Measurements from ENCODE around the gene NMT2.

- TF ChIP-seq CTCF (conservative IDR thresholded peaks at IDR 0.05 in 1 of 2, IDR thresholded peaks at IDR 0.05 in 1 of 2; ENCODE audit: extremely low read depth in 1 of 2, insufficient read depth in 1 of 2, low read depth in 1 of 2, low read length in 2 of 2) (no peak), EZH2 (IDR thresholded peaks at IDR 0.05; ENCODE audit: borderline replicate concordance, low read length) (no peak)
Measured at GRCh38 chr10:15188603-15189002, 20.1 kb upstream of the NMT2 start.
